H1 (cell line): ENCODE measurements around the gene WNK2. TPM values are rescaled to one million over a fixed set of nuclear protein-coding genes. Genes with fewer than 3 reads are reported as not detected.

Experiments
- EP300 ChIP-seq, 2 experiments: IDR thresholded peaks; 1 replicate in 1 of 2; 2 replicates in 1 of 2; pipeline ENCODE4 v1.6.1; 2011 to 2012; ENCODE audit warnings: low read depth in 2 of 2, low read length in 2 of 2, mild to moderate bottlenecking in 2 of 2, borderline replicate concordance in 1 of 2, inconsistent platforms in 1 of 2, moderate library complexity in 1 of 2
- GABPA ChIP-seq: IDR thresholded peaks from 2 replicates; pipeline ENCODE4 v1.6.1; 2011; ENCODE audit warnings: mild to moderate bottlenecking, low read length, moderate library complexity, borderline replicate concordance; ENCODE audit not compliant: insufficient read depth
- GTF2F1 ChIP-seq: IDR thresholded peaks from 2 replicates; pipeline ENCODE4 v1.6.1; 2012; ENCODE audit warnings: low read depth, low read length, improper control_type of control experiment, borderline replicate concordance
- KDM5A ChIP-seq: fragments of 200-600 bp; IDR thresholded peaks from 2 replicates; pipeline ENCODE4 v1.7.1; 2012; ENCODE audit warnings: mild to moderate bottlenecking, low read length, inconsistent platforms, mixed read lengths
- MAX ChIP-seq: IDR thresholded peaks from 2 replicates; pipeline ENCODE4 v1.6.1; 2012; ENCODE audit warnings: inconsistent platforms
- ZNF274 ChIP-seq: IDR thresholded peaks from 2 replicates; pipeline ENCODE4 v1.7.0; 2012; ENCODE audit warnings: low read length, borderline replicate concordance; ENCODE audit errors: extremely low read depth
- polyA plus RNA-seq, 7 experiments: library from polyadenylated mRNA; depleted of rRNA in 3 of 7; stranded (reverse) in 5 of 7; unstranded in 2 of 7; fragments of >200 nt in 5 of 7; fragments of 200-250 nt in 2 of 7; gene quantifications; 1 replicate in 5 of 7; 2 replicates in 1 of 7; 4 replicates in 1 of 7; pipeline versions ENCODE4 v1.2.1 to v1.2.3, GENCODE V29; 2011 to 2013; ENCODE audit warnings: missing spikeins in 2 of 7, mixed read lengths in 2 of 7
- total RNA-seq: library from RNA; stranded (reverse); fragmentation: NEBNext Ultra II Directional; extraction: Animal tissue kit (Norgen Biotek cat#: 25700); gene quantifications from 2 replicates; pipeline ENCODE4 v1.2.1, GENCODE V29; 2021

The WNK2 gene
- total and polyA plus RNA-seq, 2 of the 8 experiments (the other 6 are each of a cell fraction or from before 2014, with no cell fraction given) = 12.0 to 87.2 TPM

- TF ChIP-seq EP300 (IDR thresholded peaks at IDR 0.05; ENCODE audit: borderline replicate concordance in 1 of 2, low read depth in 2 of 2, low read length in 2 of 2) (no peak), GABPA (no peak), MAX (no peak), GTF2F1 (no peak), ZNF274 (no peak), KDM5A (no peak)
- TF ChIP-seq, all 59 proteins: peak for 0
Observed at GRCh38 chr9:93174976-93175375, 9.0 kb upstream of the WNK2 start (continued).
